HCT116 (cell line): ENCODE measurements around the gene MSL2.

Experiments
- CEBPB ChIP-seq: IDR thresholded peaks from 2 replicates; pipeline ENCODE4 v1.6.1; 2012; ENCODE audit warnings: low read depth
- CTCF ChIP-seq, 3 experiments: fragments of 200-600 bp in 1 of 3; sonication (generic) in 1 of 3; IDR thresholded peaks in 2 of 3; conservative IDR thresholded peaks in 1 of 3; 2 replicates each; pipeline ENCODE4 v1.5.1; 2012 to 2017; ENCODE audit warnings: low read depth in 2 of 3, low read length in 2 of 3, antibody characterized with exemption in 1 of 3, borderline replicate concordance in 1 of 3, control low read depth in 1 of 3, mild to moderate bottlenecking in 1 of 3, mixed read lengths in 1 of 3, mixed run types in 1 of 3, moderate library complexity in 1 of 3; ENCODE audit not compliant: insufficient read depth in 1 of 3
- POLR2A ChIP-seq: IDR thresholded peaks from 2 replicates; pipeline ENCODE4 v1.7.0; 2011; ENCODE audit warnings: borderline replicate concordance; ENCODE audit not compliant: insufficient read depth, insufficient read length; ENCODE audit errors: extremely low read depth
- POLR2AphosphoS5 ChIP-seq: IDR thresholded peaks from 2 replicates; pipeline ENCODE4 v1.6.1; 2011; ENCODE audit warnings: mild to moderate bottlenecking, low read depth, low read length, moderate library complexity
- REST ChIP-seq: IDR thresholded peaks from 2 replicates; pipeline ENCODE4 v1.6.1; 2012; ENCODE audit warnings: low read depth
- SIN3A ChIP-seq: IDR thresholded peaks from 2 replicates; pipeline ENCODE4 v1.6.1; 2012; ENCODE audit warnings: low read depth
- SP1 ChIP-seq: IDR thresholded peaks from 2 replicates; pipeline ENCODE4 v1.6.1; 2012; ENCODE audit warnings: low read depth
- SRF ChIP-seq: IDR thresholded peaks from 2 replicates; pipeline ENCODE4 v1.6.1; 2012; ENCODE audit warnings: low read depth
- YY1 ChIP-seq: IDR thresholded peaks from 2 replicates; pipeline ENCODE4 v1.6.1; 2011; ENCODE audit warnings: low read length, low read depth, moderate library complexity, mild to moderate bottlenecking; ENCODE audit not compliant: insufficient replicate concordance; ENCODE audit errors: extremely low read depth
- TF ChIP-seq, protein P1 (sequence below): IDR thresholded peaks from 2 replicates; pipeline ENCODE4 v1.6.1; 2011; ENCODE audit warnings: mild to moderate bottlenecking, low read length, moderate library complexity; ENCODE audit not compliant: insufficient replicate concordance; ENCODE audit errors: extremely low read depth
- TF ChIP-seq, protein P2 (sequence below): IDR thresholded peaks from 2 replicates; pipeline ENCODE4 v1.6.1; 2012

DNA sequence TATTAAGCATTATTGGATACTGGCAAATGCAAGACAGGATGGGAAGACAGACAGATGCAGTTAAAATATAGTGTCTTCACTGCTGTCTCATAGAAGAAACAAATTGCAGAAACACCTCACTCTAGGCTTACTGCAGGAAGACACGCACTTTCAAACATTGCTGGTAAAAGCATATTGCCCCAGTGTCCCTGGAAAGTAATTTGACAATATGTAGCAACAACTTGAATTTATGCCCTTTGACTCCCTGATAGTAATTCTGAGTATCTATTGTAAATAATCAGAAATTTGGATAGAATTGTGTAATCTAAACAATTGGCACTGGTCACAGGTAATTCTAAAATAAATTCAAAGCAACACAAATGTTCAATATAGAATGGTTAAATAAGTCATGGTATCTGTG lies 62.0 kb downstream of the MSL2 start:
- TF ChIP-seq CTCF (IDR thresholded peaks at IDR 0.05 in 2 of 3, conservative IDR thresholded peaks at IDR 0.05 in 1 of 3; ENCODE audit: borderline replicate concordance in 1 of 3, insufficient read depth in 1 of 3, low read depth in 2 of 3, low read length in 2 of 3): no peak
- TF ChIP-seq, protein P1, sequence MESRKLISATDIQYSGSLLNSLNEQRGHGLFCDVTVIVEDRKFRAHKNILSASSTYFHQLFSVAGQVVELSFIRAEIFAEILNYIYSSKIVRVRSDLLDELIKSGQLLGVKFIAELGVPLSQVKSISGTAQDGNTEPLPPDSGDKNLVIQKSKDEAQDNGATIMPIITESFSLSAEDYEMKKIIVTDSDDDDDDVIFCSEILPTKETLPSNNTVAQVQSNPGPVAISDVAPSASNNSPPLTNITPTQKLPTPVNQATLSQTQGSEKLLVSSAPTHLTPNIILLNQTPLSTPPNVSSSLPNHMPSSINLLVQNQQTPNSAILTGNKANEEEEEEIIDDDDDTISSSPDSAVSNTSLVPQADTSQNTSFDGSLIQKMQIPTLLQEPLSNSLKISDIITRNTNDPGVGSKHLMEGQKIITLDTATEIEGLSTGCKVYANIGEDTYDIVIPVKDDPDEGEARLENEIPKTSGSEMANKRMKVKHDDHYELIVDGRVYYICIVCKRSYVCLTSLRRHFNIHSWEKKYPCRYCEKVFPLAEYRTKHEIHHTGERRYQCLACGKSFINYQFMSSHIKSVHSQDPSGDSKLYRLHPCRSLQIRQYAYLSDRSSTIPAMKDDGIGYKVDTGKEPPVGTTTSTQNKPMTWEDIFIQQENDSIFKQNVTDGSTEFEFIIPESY: no peak
- TF ChIP-seq YY1: no peak
- TF ChIP-seq SRF: no peak
- TF ChIP-seq SIN3A: no peak
- no peak for TF ChIP-seq POLR2A
- TF ChIP-seq CEBPB: no peak
- TF ChIP-seq SP1: no peak
- TF ChIP-seq REST: no peak
- TF ChIP-seq POLR2AphosphoS5: no peak
- TF ChIP-seq, protein P2, sequence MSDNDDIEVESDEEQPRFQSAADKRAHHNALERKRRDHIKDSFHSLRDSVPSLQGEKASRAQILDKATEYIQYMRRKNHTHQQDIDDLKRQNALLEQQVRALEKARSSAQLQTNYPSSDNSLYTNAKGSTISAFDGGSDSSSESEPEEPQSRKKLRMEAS: no peak
